Central memory CD8-positive, alpha-beta T cell (primary cell): Measurements from ENCODE around the gene DLGAP1.

Source experiments
- ATAC-seq: fragments of 150-1000 bp; cut with Tn5 transposase; replicated peaks from 2 replicates; pipeline ENCODE4 v1.10.0; 2022; ENCODE audit warnings: mild to moderate bottlenecking, moderate FRiP score, moderate number of reproducible peaks; ENCODE audit not compliant: poor library complexity, severe bottlenecking; ENCODE audit errors: extremely low read depth
- DNase-seq, 2 donors: peaks; one replicate each; pipeline ENCODE4 v3.0.0; 2021; ENCODE audit warnings: low spot score in 2 of 2
- H3K27ac Mint-ChIP-seq: one replicate; pipeline ENCODE4 v1.8.0; 2022; ENCODE audit warnings: low read depth, mild to moderate bottlenecking, moderate library complexity, mixed read lengths
- H3K27me3 Mint-ChIP-seq: one replicate; pipeline ENCODE4 v1.8.0; 2022; ENCODE audit warnings: mixed read lengths
- H3K36me3 Mint-ChIP-seq: one replicate; pipeline ENCODE4 v1.8.0; 2022; ENCODE audit warnings: mild to moderate bottlenecking, moderate library complexity, mixed read lengths; ENCODE audit not compliant: insufficient read depth
- H3K4me1 Mint-ChIP-seq: one replicate; pipeline ENCODE4 v1.8.0; 2022; ENCODE audit warnings: mixed read lengths
- H3K4me3 Mint-ChIP-seq: one replicate; pipeline ENCODE4 v1.8.0; 2022; ENCODE audit warnings: mild to moderate bottlenecking, moderate library complexity, mixed read lengths
- H3K9me3 Mint-ChIP-seq: one replicate; pipeline ENCODE4 v1.8.0; 2022; ENCODE audit warnings: mixed read lengths

The DLGAP1 gene

GRCh38 chr18:3675446-3675845 lies 779.7 kb downstream of the DLGAP1 start:
- H3K4me1 Mint-ChIP-seq, result no peaks in the 10 kb centered on the region
- ATAC-seq (no peak), DNase-seq (no peak)
- H3K27ac Mint-ChIP-seq, result no peak overlapping the region
- H3K36me3 Mint-ChIP-seq, result peaks cover 2% of the 10 kb centered on the region
- H3K9me3 Mint-ChIP-seq, result no peaks in the 10 kb centered on the region
- H3K4me3 Mint-ChIP-seq, result no peak overlapping the region
- peaks cover 56% of the 10 kb centered on the region for H3K27me3 Mint-ChIP-seq

- Mint-ChIP-seq H3K4me3 (no peak overlapping the region), H3K27me3 (peaks cover 22% of the 10 kb centered on the region)
- DNase-seq, result no peak
Measured at GRCh38 chr18:3671176-3671575, 783.9 kb downstream of the DLGAP1 start.

GRCh38 chr18:3669376-3669775 lies 785.7 kb downstream of the DLGAP1 start:
- Mint-ChIP-seq H3K27ac (no peak overlapping the region), H3K36me3 (no peaks in the 10 kb centered on the region), H3K4me1 (no peaks in the 10 kb centered on the region), H3K9me3 (no peaks in the 10 kb centered on the region), H3K4me3 (no peak overlapping the region), H3K27me3 (peaks cover 10% of the 10 kb centered on the region)
- ATAC-seq (no peak), DNase-seq (no peak)

More at GRCh38 chr18:3671176-3671575, 783.9 kb downstream of the DLGAP1 start:
- H3K27ac Mint-ChIP-seq, result no peak overlapping the region
- ATAC-seq, result no peak
- no peaks in the 10 kb centered on the region for H3K9me3 Mint-ChIP-seq
- H3K36me3 Mint-ChIP-seq, result no peaks in the 10 kb centered on the region
- no peaks in the 10 kb centered on the region for H3K4me1 Mint-ChIP-seq

- Mint-ChIP-seq H3K27ac (no peak overlapping the region), H3K9me3 (no peaks in the 10 kb centered on the region), H3K4me1 (no peaks in the 10 kb centered on the region), H3K4me3 (no peak overlapping the region), H3K27me3 (no peaks in the 10 kb centered on the region), H3K36me3 (no peaks in the 10 kb centered on the region)
- DNase-seq (no peak), ATAC-seq (no peak)
Measured at GRCh38 chr18:3667255-3668137, 787.6 kb downstream of the DLGAP1 start.

GRCh38 chr18:3666526-3667254 lies 788.4 kb downstream of the DLGAP1 start:
- Mint-ChIP-seq H3K4me3 (no peak overlapping the region), H3K27ac (no peak overlapping the region), H3K9me3 (no peaks in the 10 kb centered on the region), H3K4me1 (no peaks in the 10 kb centered on the region), H3K36me3 (no peaks in the 10 kb centered on the region), H3K27me3 (no peaks in the 10 kb centered on the region)
- ATAC-seq (no peak), DNase-seq (no peak)

- H3K27ac Mint-ChIP-seq, result no peak overlapping the region
- no peak overlapping the region for H3K4me3 Mint-ChIP-seq
- H3K4me1 Mint-ChIP-seq, result no peaks in the 10 kb centered on the region
- peak; percentile 62 to 63 for DNase-seq
- H3K36me3 Mint-ChIP-seq, result no peaks in the 10 kb centered on the region
- no peaks in the 10 kb centered on the region for H3K27me3 Mint-ChIP-seq
- no peaks in the 10 kb centered on the region for H3K9me3 Mint-ChIP-seq
- ATAC-seq, result no peak
Measured at GRCh38 chr18:3665780-3666525, 789.2 kb downstream of the DLGAP1 start.

- no peak for ATAC-seq
- Mint-ChIP-seq H3K9me3 (no peaks in the 10 kb centered on the region), H3K27me3 (no peaks in the 10 kb centered on the region), H3K4me1 (no peaks in the 10 kb centered on the region), H3K36me3 (no peaks in the 10 kb centered on the region), H3K4me3 (no peak overlapping the region), H3K27ac (no peak overlapping the region)
- DNase-seq, result no peak
Measured at GRCh38 chr18:3665204-3665603, 789.9 kb downstream of the DLGAP1 start.

GRCh38 chr18:3664563-3665178 lies 790.4 kb downstream of the DLGAP1 start:
- ATAC-seq, result no peak
- H3K9me3 Mint-ChIP-seq, result no peaks in the 10 kb centered on the region
- H3K4me3 Mint-ChIP-seq, result no peak overlapping the region
- H3K4me1 Mint-ChIP-seq, result no peaks in the 10 kb centered on the region
- H3K36me3 Mint-ChIP-seq, result no peaks in the 10 kb centered on the region
- no peak overlapping the region for H3K27ac Mint-ChIP-seq
- no peak for DNase-seq
- no peaks in the 10 kb centered on the region for H3K27me3 Mint-ChIP-seq

- H3K27me3 Mint-ChIP-seq, result no peaks in the 10 kb centered on the region
- DNase-seq (no peak), ATAC-seq (no peak)
- H3K9me3 Mint-ChIP-seq, result no peaks in the 10 kb centered on the region
- H3K4me1 Mint-ChIP-seq, result no peaks in the 10 kb centered on the region
- no peak overlapping the region for H3K27ac Mint-ChIP-seq
- H3K4me3 Mint-ChIP-seq, result no peak overlapping the region
- no peaks in the 10 kb centered on the region for H3K36me3 Mint-ChIP-seq
Measured at GRCh38 chr18:3663870-3664512, 791.1 kb downstream of the DLGAP1 start.

- ATAC-seq (no peak), DNase-seq (no peak)
- H3K27ac Mint-ChIP-seq, result no peak overlapping the region
- H3K4me3 Mint-ChIP-seq, result no peak overlapping the region
- no peaks in the 10 kb centered on the region for H3K27me3 Mint-ChIP-seq
- no peaks in the 10 kb centered on the region for H3K4me1 Mint-ChIP-seq
- H3K36me3 Mint-ChIP-seq, result no peaks in the 10 kb centered on the region
- H3K9me3 Mint-ChIP-seq, result no peaks in the 10 kb centered on the region
Measured at GRCh38 chr18:3661989-3662388, 793.1 kb downstream of the DLGAP1 start.

GRCh38 chr18:3660739-3661515 lies 794.2 kb downstream of the DLGAP1 start:
- no peaks in the 10 kb centered on the region for H3K4me1 Mint-ChIP-seq
- no peak overlapping the region for H3K4me3 Mint-ChIP-seq
- no peaks in the 10 kb centered on the region for H3K27me3 Mint-ChIP-seq
- ATAC-seq (no peak), DNase-seq (no peak)
- no peaks in the 10 kb centered on the region for H3K36me3 Mint-ChIP-seq
- H3K9me3 Mint-ChIP-seq, result no peaks in the 10 kb centered on the region
- no peak overlapping the region for H3K27ac Mint-ChIP-seq
